DND-41 (cell line): ENCODE data around the gene CYCS.

Source experiments
- ATAC-seq: fragments of 200-7000 bp; cut with Tn5 transposase; 3 replicates; pipeline ENCODE4 v1.9.1; 2021; ENCODE audit warnings: low read depth; ENCODE audit not compliant: insufficient read depth
- DNase-seq: peaks from one replicate; pipeline ENCODE4 v3.0.0-alpha.2; 2020
- H2AFZ ChIP-seq: 2 replicates; pipeline ENCODE4 v1.6.0; 2012; ENCODE audit warnings: low read depth, low read length
- H3K27ac ChIP-seq: 2 replicates; pipeline ENCODE4 v1.5.1; 2012; ENCODE audit warnings: low read length, inconsistent platforms
- H3K27me3 ChIP-seq: fragments of 200-600 bp; sonication (generic); 2 replicates; pipeline ENCODE4 v1.6.0; 2012; ENCODE audit warnings: low read length, mild to moderate bottlenecking, inconsistent platforms; ENCODE audit not compliant: insufficient read depth, poor library complexity
- H3K36me3 ChIP-seq: 2 replicates; pipeline ENCODE4 v1.5.1; 2012; ENCODE audit warnings: low read length, inconsistent platforms; ENCODE audit not compliant: insufficient read depth
- H3K4me1 ChIP-seq: 2 replicates; pipeline ENCODE4 v1.5.1; 2012; ENCODE audit warnings: mild to moderate bottlenecking, low read length; ENCODE audit not compliant: insufficient read depth
- H3K4me2 ChIP-seq: 2 replicates; pipeline ENCODE4 v1.6.0; 2012; ENCODE audit warnings: mild to moderate bottlenecking, moderate library complexity, low read length, inconsistent platforms; ENCODE audit not compliant: insufficient read depth
- H3K4me3 ChIP-seq, 2 experiments: fragments of 200-600 bp in 1 of 2; shearing (Covaris generic) in 1 of 2; 2 replicates each; pipeline ENCODE4 v1.5.1; 2012 to 2016; ENCODE audit warnings: inconsistent platforms in 2 of 2, low read length in 2 of 2, mild to moderate bottlenecking in 2 of 2, low read depth in 1 of 2, moderate library complexity in 1 of 2
- H3K79me2 ChIP-seq: 2 replicates; pipeline ENCODE4 v1.6.0; 2012; ENCODE audit warnings: low read length, inconsistent platforms; ENCODE audit not compliant: insufficient read depth
- H3K9ac ChIP-seq: 2 replicates; pipeline ENCODE4 v1.6.0; 2012; ENCODE audit warnings: low read depth, mild to moderate bottlenecking, inconsistent platforms, low read length, moderate library complexity
- H3K9me3 ChIP-seq: 2 replicates; pipeline ENCODE4 v1.5.1; 2012; ENCODE audit warnings: low read length, moderate library complexity, mild to moderate bottlenecking, inconsistent platforms; ENCODE audit not compliant: insufficient read depth, severe bottlenecking
- H4K20me1 ChIP-seq: 2 replicates; pipeline ENCODE4 v1.6.0; 2012; ENCODE audit warnings: low read length; ENCODE audit not compliant: insufficient read depth
- CTCF ChIP-seq: IDR thresholded peaks from 2 replicates; pipeline ENCODE4 v1.5.1; 2012; ENCODE audit warnings: borderline replicate concordance, low read length, moderate library complexity, mild to moderate bottlenecking; ENCODE audit not compliant: poor library complexity, severe bottlenecking; ENCODE audit errors: extremely low read depth
- EZH2 ChIP-seq: IDR thresholded peaks from 3 replicates; pipeline ENCODE4 v1.6.1; 2012; ENCODE audit warnings: borderline replicate concordance, low read depth, mild to moderate bottlenecking, moderate library complexity, low read length, inconsistent platforms; ENCODE audit not compliant: severe bottlenecking

The CYCS gene

GRCh38 chr7:25169683-25170082, 44.6 kb upstream of the CYCS start:
- DNase-seq (no peak), ATAC-seq (no peak)
- H3K27ac ChIP-seq = no peak overlapping the region
- H3K4me3 ChIP-seq = no peak overlapping the region
- H3K4me2 ChIP-seq = no peak overlapping the region
- H4K20me1 ChIP-seq = no peaks in the 10 kb centered on the region
- no peak overlapping the region for H3K9ac ChIP-seq
- no peaks in the 10 kb centered on the region for H3K9me3 ChIP-seq
- no peaks in the 10 kb centered on the region for H3K4me1 ChIP-seq
- TF ChIP-seq CTCF = no peak
- TF ChIP-seq EZH2 = no peak
- H3K79me2 ChIP-seq = no peaks in the 10 kb centered on the region
- no peaks in the 10 kb centered on the region for H3K27me3 ChIP-seq
- no peak overlapping the region for H2AFZ ChIP-seq
- peaks cover 9% of the 10 kb centered on the region; the same call in 1 of the 2 replicates for H3K36me3 ChIP-seq

- H3K4me1 ChIP-seq = no peaks in the 10 kb centered on the region
- no peak overlapping the region for H2AFZ ChIP-seq
- H3K4me2 ChIP-seq = no peak overlapping the region
- no peak for TF ChIP-seq EZH2
- no peak for TF ChIP-seq CTCF
- no peaks in the 10 kb centered on the region for H3K9me3 ChIP-seq
- H3K36me3 ChIP-seq = peaks cover 13% of the 10 kb centered on the region; the same call in 1 of the 2 replicates
- H4K20me1 ChIP-seq = no peaks in the 10 kb centered on the region
- H3K27ac ChIP-seq = no peak overlapping the region
- ATAC-seq (no peak), DNase-seq (no peak)
- no peaks in the 10 kb centered on the region for H3K27me3 ChIP-seq
- no peak overlapping the region for H3K4me3 ChIP-seq
- H3K9ac ChIP-seq = no peak overlapping the region
- H3K79me2 ChIP-seq = no peaks in the 10 kb centered on the region
Measured at GRCh38 chr7:25168145-25168544, 43.1 kb upstream of the CYCS start.

- ATAC-seq (no peak), DNase-seq (no peak)
- Histone ChIP-seq H3K79me2 (no peaks in the 10 kb centered on the region), H3K4me1 (no peaks in the 10 kb centered on the region), H4K20me1 (no peaks in the 10 kb centered on the region), H3K27me3 (no peaks in the 10 kb centered on the region), H3K27ac (no peak overlapping the region), H3K4me3 (no peak overlapping the region), H3K4me2 (no peak overlapping the region), H3K9ac (no peak overlapping the region), H2AFZ (no peak overlapping the region), H3K9me3 (no peaks in the 10 kb centered on the region), H3K36me3 (peaks cover 13% of the 10 kb centered on the region; the same call in 1 of the 2 replicates)
- TF ChIP-seq CTCF = no peak
- no peak for TF ChIP-seq EZH2
Measured at GRCh38 chr7:25167262-25167843, 42.3 kb upstream of the CYCS start.
